B cell (primary cell): ENCODE data around the gene BRI3BP. TPM values are rescaled to one million over a fixed set of nuclear protein-coding genes. Genes with fewer than 3 reads are reported as not detected.

Experiments
- ATAC-seq: fragments of 200-7000 bp; cut with Tn5 transposase; one replicate; pipeline ENCODE4 v1.10.0; 2021; ENCODE audit warnings: low read depth, mild to moderate bottlenecking, moderate number of reproducible peaks, moderate library complexity
- CTCF ChIA-PET: fragments of 350-600 bp; sonication (Branson Sonifier 250); formaldehyde crosslinking; loops from one replicate; lab custom pipeline; 2021; ENCODE audit warnings: antibody characterized with exemption, inconsistent platforms; lab: Charles Lee
- POLR2A ChIA-PET: fragments of 350-600 bp; sonication (Branson Sonifier 250); formaldehyde crosslinking; loops from one replicate; lab custom pipeline; 2021; ENCODE audit warnings: antibody characterized with exemption; lab: Charles Lee
- DNase-seq: peaks from one replicate; pipeline ENCODE4 v3.0.0; 2013
- H2AFZ ChIP-seq: 2 replicates; pipeline ENCODE4 v1.6.1; 2012; ENCODE audit warnings: mild to moderate bottlenecking, low read depth, low read length; ENCODE audit not compliant: insufficient read depth, poor library complexity, severe bottlenecking
- H3K27ac ChIP-seq, 2 donors: 1 replicate in 1 of 2; 2 replicates in 1 of 2; pipeline ENCODE4 v1.5.1; 2012 to 2013; ENCODE audit warnings: low read length in 2 of 2, mild to moderate bottlenecking in 2 of 2, moderate library complexity in 1 of 2
- H3K27me3 ChIP-seq, 4 experiments: fragments of 200-600 bp in 1 of 4; sonication (generic) in 1 of 4; replicated peaks in 1 of 4; 1 replicate in 2 of 4; 2 replicates in 2 of 4; pipeline versions ENCODE4 v1.6.1 to v1.7.0; 2013 to 2016; ENCODE audit warnings: low read length in 3 of 4, mild to moderate bottlenecking in 2 of 4, mixed read lengths in 1 of 4, moderate library complexity in 1 of 4; ENCODE audit not compliant: insufficient read depth in 4 of 4, control insufficient read depth in 3 of 4; ENCODE audit errors: control extremely low read depth in 1 of 4
- H3K36me3 ChIP-seq, 2 experiments: replicated peaks in 1 of 2; 1 replicate in 1 of 2; 2 replicates in 1 of 2; pipeline versions ENCODE4 v1.6.1 to v1.7.1; 2013; ENCODE audit warnings: low read length in 1 of 2; ENCODE audit not compliant: insufficient read depth in 2 of 2, control insufficient read depth in 1 of 2; ENCODE audit errors: control extremely low read depth in 1 of 2, extremely low read depth in 1 of 2
- H3K4me1 ChIP-seq, 2 donors: fragments of 200-600 bp in 1 of 2; sonication (generic) in 1 of 2; 1 replicate in 1 of 2; 2 replicates in 1 of 2; pipeline versions ENCODE4 v1.5.1 to v1.6.1; 2013 to 2017; ENCODE audit warnings: low read length in 2 of 2; ENCODE audit not compliant: control insufficient read depth in 2 of 2, insufficient read depth in 2 of 2
- H3K4me2 ChIP-seq: replicated peaks from 2 replicates; pipeline ENCODE3; 2012; ENCODE audit warnings: mild to moderate bottlenecking, low read depth, low read length; ENCODE audit not compliant: poor library complexity, severe bottlenecking
- H3K4me3 ChIP-seq, 5 experiments: fragments of 200-600 bp in 1 of 5; sonication (generic) in 1 of 5; 1 replicate in 3 of 5; 2 replicates in 2 of 5; pipeline versions ENCODE4 v1.5.1 to v1.7.0; 2011 to 2016; ENCODE audit warnings: low read length in 4 of 5, mild to moderate bottlenecking in 4 of 5, low read depth in 2 of 5, control low read depth in 1 of 5, moderate library complexity in 1 of 5; ENCODE audit not compliant: insufficient read depth in 1 of 5; ENCODE audit errors: control extremely low read depth in 1 of 5, extremely low read depth in 1 of 5
- H3K79me2 ChIP-seq: fragments of 200-600 bp; sonication (generic); one replicate; pipeline ENCODE4 v1.6.0; 2016; ENCODE audit warnings: low read length; ENCODE audit not compliant: control insufficient read depth, insufficient read depth
- H3K9ac ChIP-seq: fragments of 200-600 bp; sonication (generic); 2 replicates; pipeline ENCODE4 v1.6.1; 2017; ENCODE audit warnings: mild to moderate bottlenecking, low read length, moderate library complexity
- H3K9me3 ChIP-seq, 3 donors: one replicate each; pipeline versions ENCODE4 v1.6.1 to v1.7.1; 2013; ENCODE audit warnings: low read length in 2 of 3; ENCODE audit not compliant: control insufficient read depth in 2 of 3, insufficient read depth in 1 of 3; ENCODE audit errors: control extremely low read depth in 1 of 3
- H4K20me1 ChIP-seq: 2 replicates; pipeline ENCODE4 v1.6.0; 2012; ENCODE audit warnings: mild to moderate bottlenecking, low read length; ENCODE audit not compliant: insufficient read depth, control insufficient read depth, poor library complexity, severe bottlenecking
- H3K27ac Mint-ChIP-seq: one replicate; pipeline ENCODE4 v1.8.0; 2021; ENCODE audit warnings: mixed read lengths
- H3K27me3 Mint-ChIP-seq: one replicate; pipeline ENCODE4 v1.8.0; 2021; ENCODE audit warnings: mixed read lengths
- H3K4me1 Mint-ChIP-seq: one replicate; pipeline ENCODE4 v1.8.0; 2021; ENCODE audit warnings: mixed read lengths
- H3K4me3 Mint-ChIP-seq: one replicate; pipeline ENCODE4 v1.8.0; 2021; ENCODE audit warnings: mixed read lengths
- H3K9me3 Mint-ChIP-seq: one replicate; pipeline ENCODE4 v1.8.0; 2022; ENCODE audit warnings: mixed read lengths; ENCODE audit not compliant: insufficient read depth
- CTCF ChIP-seq: fragments of 200-600 bp; IDR thresholded peaks from one replicate; pipeline ENCODE4 v1.8.0; 2022; ENCODE audit warnings: antibody characterized with exemption, mild to moderate bottlenecking
- EZH2 ChIP-seq: IDR thresholded peaks from 2 replicates; pipeline ENCODE4 v1.6.1; 2012; ENCODE audit warnings: borderline replicate concordance, low read depth, mild to moderate bottlenecking, moderate library complexity, low read length; ENCODE audit not compliant: insufficient read depth, poor library complexity, severe bottlenecking
- WGBS: methylation state at CpG from one replicate; pipeline ENCODE4 v1.1.5; 2013; ENCODE audit warnings: missing lambda C conversion rate; ENCODE audit not compliant: insufficient coverage; 5-methylcytosine and 5-hydroxymethylcytosine counted together
- intact Hi-C: fragments of 100-400 bp; cut with micrococcal nuclease; formaldehyde crosslinking; loops from one replicate; pipeline ENCODE4 v1.10.0; 2022
- polyA plus RNA-seq: library from polyadenylated mRNA; depleted of rRNA; stranded (reverse); fragments of >200 nt; gene quantifications from 2 replicates; pipeline ENCODE4 v1.2.3, GENCODE V29; 2012
- total RNA-seq, 2 donors: library from RNA; stranded (reverse); fragments of 120-200 nt in 1 of 2; gene quantifications; 1 replicate in 1 of 2; 2 replicates in 1 of 2; pipeline versions ENCODE4 v1.2.3 to v1.2.4, GENCODE V29; 2013 to 2022

The BRI3BP gene
- total and polyA plus RNA-seq, 2 donors (not counting 1 experiment from before 2014, with no cell fraction given), result 5.2 to 14.3 TPM

DNA sequence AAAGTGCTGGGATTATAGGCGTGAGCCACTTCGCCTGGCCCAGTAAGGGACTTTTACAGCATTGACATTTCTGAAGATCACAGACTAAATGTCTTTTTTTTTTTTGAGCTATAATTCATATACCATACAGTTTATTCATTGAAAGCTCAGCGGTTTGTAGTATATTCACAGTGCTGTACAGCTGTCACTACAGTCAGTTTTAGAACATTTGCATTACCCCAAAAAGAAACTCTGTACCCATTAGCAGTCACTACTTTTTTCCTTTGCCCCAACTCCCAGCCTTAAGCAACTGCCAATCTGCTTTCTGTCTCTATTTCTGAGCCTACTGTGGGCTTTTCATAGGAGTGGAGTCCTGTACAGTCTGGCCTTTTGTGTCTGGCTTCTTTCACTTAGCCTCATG is 8.2 kb downstream of the BRI3BP start:
- Mint-ChIP-seq H3K9me3 (no peaks in the 10 kb centered on the region), H3K27ac (peak overlapping the region; percentile 32), H3K4me1 (peaks cover 33% of the 10 kb centered on the region), H3K27me3 (no peaks in the 10 kb centered on the region), H3K4me3 (no peak overlapping the region)
- Histone ChIP-seq H3K4me3 (no peak overlapping the region), H3K36me3 (peaks cover 0 to 13% of the 10 kb centered on the region in 2 experiments), H3K9ac (no peak overlapping the region), H4K20me1 (peaks cover 31% of the 10 kb centered on the region), H3K4me2 (no peak overlapping the region), H3K79me2 (peaks cover 99% of the 10 kb centered on the region), H3K4me1 (peaks cover 7 to 10% of the 10 kb centered on the region in 2 donors), H3K27me3 (no peaks in the 10 kb centered on the region), H3K27ac (no peak overlapping the region), H3K9me3 (no peaks in the 10 kb centered on the region), H2AFZ (no peak overlapping the region)
- WGBS, result 83% methylated on average over 2 of the region's 3 CpGs
- POLR2A ChIA-PET, result interaction anchor here (0.7 kb wide), 1 partner anchor 195 kb away, joined by 4 read pairs; no protein-coding TSS in a partner anchor
- DNase-seq (no peak), ATAC-seq (no peak)
- TF ChIP-seq CTCF (no peak), EZH2 (no peak)
- CTCF ChIA-PET, result interaction anchor here (1.4 kb wide), 1 partner anchor 8 kb away, joined by 3 read pairs; no protein-coding TSS in a partner anchor
- intact Hi-C loops, result no loop called here

- H3K9me3 ChIP-seq, result no peaks in the 10 kb centered on the region
- H3K4me2 ChIP-seq, result no peak overlapping the region
- no peak overlapping the region for H3K4me3 ChIP-seq
- Mint-ChIP-seq H3K27ac (no peak overlapping the region), H3K4me3 (no peak overlapping the region), H3K4me1 (peaks cover 30% of the 10 kb centered on the region), H3K9me3 (no peaks in the 10 kb centered on the region), H3K27me3 (no peaks in the 10 kb centered on the region)
- no peaks in the 10 kb centered on the region for H3K4me1 ChIP-seq
- H2AFZ ChIP-seq, result no peak overlapping the region
- no peak for TF ChIP-seq CTCF
- TF ChIP-seq EZH2, result no peak
- no peak for DNase-seq
- H3K27me3 ChIP-seq, result no peaks in the 10 kb centered on the region
- ChIA-PET POLR2A (no interaction called here), CTCF (no interaction called here)
- intact Hi-C loops, result no loop called here
- WGBS, result 100% methylated on average over 6 of the region's 9 CpGs
- no peak for ATAC-seq
- peaks cover 41% of the 10 kb centered on the region for H4K20me1 ChIP-seq
- peaks cover 0 to 16% of the 10 kb centered on the region in 2 experiments for H3K36me3 ChIP-seq
- no peak overlapping the region for H3K27ac ChIP-seq
- no peak overlapping the region for H3K9ac ChIP-seq
- peaks cover 99% of the 10 kb centered on the region for H3K79me2 ChIP-seq
These were observed 9.6 kb downstream of the BRI3BP start for GRCh38 chr12:125003021-125003420.
